ENCODE measurements around the gene GRIK2. TPM values are rescaled to one million over a fixed set of nuclear protein-coding genes. Genes with fewer than 3 reads are reported as not detected.

The GRIK2 gene
- total RNA-seq, 5 donors from 2014 or later (not counting 1 experiment from before 2014, with no cell fraction given), result 0.15 to 0.19 TPM; not detected in 3

- H3K27ac ChIP-seq (ENCODE audit: low read length), result no peak overlapping the region
These were observed 156.9 kb downstream of the GRIK2 start for GRCh38 chr6:101550451-101550850.

GRCh38 chr6:101554231-101554630 is 160.7 kb downstream of the GRIK2 start:
- no peak overlapping the region for H3K4me3 Mint-ChIP-seq
- ChIA-PET POLR2A (no interaction called here), CTCF (no interaction called here)
- H3K9me3 Mint-ChIP-seq, result peaks cover 0 to 4% (median 0%) of the 10 kb centered on the region in 3 donors
- WGBS (ENCODE audit: insufficient coverage), result no CpG with 5 or more reads among the region's 1 CpG
- no peaks in the 10 kb centered on the region for H3K36me3 Mint-ChIP-seq
- Histone ChIP-seq H3K4me3 (ENCODE audit: control insufficient read depth in 1 of 2, extremely low read depth in 1 of 2, low read length in 1 of 2) (no peak overlapping the region), H3K36me3 (ENCODE audit: control insufficient read depth in 2 of 2, extremely low read depth in 1 of 2, insufficient read depth in 1 of 2, low read length in 1 of 2) (no peaks in the 10 kb centered on the region), H3K27ac (ENCODE audit: low read length) (no peak overlapping the region), H3K9me3 (no peaks in the 10 kb centered on the region), H3K4me1 (ENCODE audit: control insufficient read depth in 1 of 2, extremely low read depth in 1 of 2, insufficient read depth in 2 of 2, low read length in 2 of 2) (no peaks in the 10 kb centered on the region), H3K27me3 (replicated peaks in 1 of 2; ENCODE audit: control insufficient read depth in 2 of 2, extremely low read depth in 1 of 2, insufficient read depth in 2 of 2, low read length in 1 of 2) (no peaks in the 10 kb centered on the region)
- no peak for DNase-seq
- H3K27me3 Mint-ChIP-seq, result no peaks in the 10 kb centered on the region
- no peak for ATAC-seq (replicated peaks in 1 of 4)
- H3K4me1 Mint-ChIP-seq, result no peaks in the 10 kb centered on the region
- H3K27ac Mint-ChIP-seq, result no peak overlapping the region

More at GRCh38 chr6:101550451-101550850, 156.9 kb downstream of the GRIK2 start:
- Mint-ChIP-seq H3K4me1 (no peaks in the 10 kb centered on the region), H3K36me3 (no peaks in the 10 kb centered on the region), H3K27me3 (no peaks in the 10 kb centered on the region), H3K4me3 (no peak overlapping the region), H3K9me3 (peaks cover 5 to 12% (median 7%) of the 10 kb centered on the region in 3 donors), H3K27ac (no peak overlapping the region)
- no CpG with 5 or more reads among the region's 4 CpGs for WGBS (ENCODE audit: insufficient coverage)
- DNase-seq (no peak), ATAC-seq (replicated peaks in 1 of 4) (no peak)
- no peaks in the 10 kb centered on the region for H3K4me1 ChIP-seq (ENCODE audit: control insufficient read depth in 1 of 2, extremely low read depth in 1 of 2, insufficient read depth in 2 of 2, low read length in 2 of 2)
- H3K36me3 ChIP-seq (ENCODE audit: control insufficient read depth in 2 of 2, extremely low read depth in 1 of 2, insufficient read depth in 1 of 2, low read length in 1 of 2), result no peaks in the 10 kb centered on the region
- no peak overlapping the region for H3K4me3 ChIP-seq (ENCODE audit: control insufficient read depth in 1 of 2, extremely low read depth in 1 of 2, low read length in 1 of 2)
- H3K9me3 ChIP-seq, result no peaks in the 10 kb centered on the region
- CTCF ChIA-PET, result no interaction called here
- POLR2A ChIA-PET, result no interaction called here
- no peaks in the 10 kb centered on the region for H3K27me3 ChIP-seq (replicated peaks in 1 of 2; ENCODE audit: control insufficient read depth in 2 of 2, extremely low read depth in 1 of 2, insufficient read depth in 2 of 2, low read length in 1 of 2)

- WGBS (ENCODE audit: insufficient coverage), result no CpG with 5 or more reads among the region's 2 CpGs
- POLR2A ChIA-PET, result no interaction called here
- CTCF ChIA-PET, result no interaction called here
These were observed 165.2 kb downstream of the GRIK2 start for GRCh38 chr6:101558712-101559111.

GRCh38 chr6:101572627-101573026 is 179.1 kb downstream of the GRIK2 start:
- Histone ChIP-seq H3K27ac (ENCODE audit: low read length) (no peak overlapping the region), H3K27me3 (replicated peaks in 1 of 2; ENCODE audit: control insufficient read depth in 2 of 2, extremely low read depth in 1 of 2, insufficient read depth in 2 of 2, low read length in 1 of 2) (no peaks in the 10 kb centered on the region), H3K36me3 (ENCODE audit: control insufficient read depth in 2 of 2, extremely low read depth in 1 of 2, insufficient read depth in 1 of 2, low read length in 1 of 2) (no peaks in the 10 kb centered on the region), H3K4me3 (ENCODE audit: control insufficient read depth in 1 of 2, extremely low read depth in 1 of 2, low read length in 1 of 2) (no peak overlapping the region), H3K4me1 (ENCODE audit: control insufficient read depth in 1 of 2, extremely low read depth in 1 of 2, insufficient read depth in 2 of 2, low read length in 2 of 2) (no peaks in the 10 kb centered on the region), H3K9me3 (no peaks in the 10 kb centered on the region)
- Mint-ChIP-seq H3K27ac (no peak overlapping the region), H3K9me3 (peaks cover 0 to 7% (median 6%) of the 10 kb centered on the region in 3 donors), H3K27me3 (no peaks in the 10 kb centered on the region), H3K36me3 (no peaks in the 10 kb centered on the region), H3K4me1 (no peaks in the 10 kb centered on the region), H3K4me3 (no peak overlapping the region)
- 80% methylated on average over 1 of the region's 4 CpGs for WGBS (ENCODE audit: insufficient coverage)
- DNase-seq (no peak), ATAC-seq (replicated peaks in 1 of 4) (no peak)
- CTCF ChIA-PET, result no interaction called here
- POLR2A ChIA-PET, result no interaction called here

More at GRCh38 chr6:101558712-101559111, 165.2 kb downstream of the GRIK2 start:
- Mint-ChIP-seq H3K4me1 (no peaks in the 10 kb centered on the region), H3K4me3 (no peak overlapping the region), H3K9me3 (no peaks in the 10 kb centered on the region), H3K36me3 (no peaks in the 10 kb centered on the region), H3K27me3 (no peaks in the 10 kb centered on the region), H3K27ac (no peak overlapping the region)
- no peaks in the 10 kb centered on the region for H3K9me3 ChIP-seq
- DNase-seq (no peak), ATAC-seq (replicated peaks in 1 of 4) (no peak)
- no peak overlapping the region for H3K4me3 ChIP-seq (ENCODE audit: control insufficient read depth in 1 of 2, extremely low read depth in 1 of 2, low read length in 1 of 2)
- H3K36me3 ChIP-seq (ENCODE audit: control insufficient read depth in 2 of 2, extremely low read depth in 1 of 2, insufficient read depth in 1 of 2, low read length in 1 of 2), result no peaks in the 10 kb centered on the region
- no peak overlapping the region for H3K27ac ChIP-seq (ENCODE audit: low read length)
- no peaks in the 10 kb centered on the region for H3K4me1 ChIP-seq (ENCODE audit: control insufficient read depth in 1 of 2, extremely low read depth in 1 of 2, insufficient read depth in 2 of 2, low read length in 2 of 2)
- H3K27me3 ChIP-seq (replicated peaks in 1 of 2; ENCODE audit: control insufficient read depth in 2 of 2, extremely low read depth in 1 of 2, insufficient read depth in 2 of 2, low read length in 1 of 2), result no peaks in the 10 kb centered on the region

- Mint-ChIP-seq H3K27ac (no peak overlapping the region), H3K9me3 (peaks cover 4 to 13% (median 5%) of the 10 kb centered on the region in 3 donors), H3K27me3 (no peaks in the 10 kb centered on the region), H3K4me3 (no peak overlapping the region), H3K36me3 (no peaks in the 10 kb centered on the region), H3K4me1 (no peaks in the 10 kb centered on the region)
- Histone ChIP-seq H3K36me3 (ENCODE audit: control insufficient read depth in 2 of 2, extremely low read depth in 1 of 2, insufficient read depth in 1 of 2, low read length in 1 of 2) (no peaks in the 10 kb centered on the region), H3K4me3 (ENCODE audit: control insufficient read depth in 1 of 2, extremely low read depth in 1 of 2, low read length in 1 of 2) (no peak overlapping the region), H3K27me3 (replicated peaks in 1 of 2; ENCODE audit: control insufficient read depth in 2 of 2, extremely low read depth in 1 of 2, insufficient read depth in 2 of 2, low read length in 1 of 2) (no peaks in the 10 kb centered on the region), H3K9me3 (no peaks in the 10 kb centered on the region), H3K4me1 (ENCODE audit: control insufficient read depth in 1 of 2, extremely low read depth in 1 of 2, insufficient read depth in 2 of 2, low read length in 2 of 2) (no peaks in the 10 kb centered on the region), H3K27ac (ENCODE audit: low read length) (no peak overlapping the region)
- ChIA-PET CTCF (no interaction called here), POLR2A (no interaction called here)
- no peak for ATAC-seq (replicated peaks in 1 of 4)
- no peak for DNase-seq
These were observed 183.6 kb downstream of the GRIK2 start for GRCh38 chr6:101577091-101577490.

GRCh38 chr6:101578306-101578705 is 184.8 kb downstream of the GRIK2 start:
- WGBS (ENCODE audit: insufficient coverage), result 83% methylated on average over 1 of the region's 1 CpG
- ChIA-PET POLR2A (no interaction called here), CTCF (no interaction called here)
- Histone ChIP-seq H3K27me3 (replicated peaks in 1 of 2; ENCODE audit: control insufficient read depth in 2 of 2, extremely low read depth in 1 of 2, insufficient read depth in 2 of 2, low read length in 1 of 2) (no peaks in the 10 kb centered on the region), H3K36me3 (ENCODE audit: control insufficient read depth in 2 of 2, extremely low read depth in 1 of 2, insufficient read depth in 1 of 2, low read length in 1 of 2) (no peaks in the 10 kb centered on the region), H3K4me1 (ENCODE audit: control insufficient read depth in 1 of 2, extremely low read depth in 1 of 2, insufficient read depth in 2 of 2, low read length in 2 of 2) (no peaks in the 10 kb centered on the region), H3K27ac (ENCODE audit: low read length) (no peak overlapping the region), H3K9me3 (no peaks in the 10 kb centered on the region), H3K4me3 (ENCODE audit: control insufficient read depth in 1 of 2, extremely low read depth in 1 of 2, low read length in 1 of 2) (no peak overlapping the region)
- no peak for ATAC-seq (replicated peaks in 1 of 4)
- Mint-ChIP-seq H3K9me3 (peaks cover 5 to 10% (median 8%) of the 10 kb centered on the region in 3 donors), H3K27me3 (no peaks in the 10 kb centered on the region), H3K27ac (no peak overlapping the region), H3K4me3 (no peak overlapping the region), H3K36me3 (no peaks in the 10 kb centered on the region), H3K4me1 (no peaks in the 10 kb centered on the region)
- no peak for DNase-seq

GRCh38 chr6:101582792-101583191 is 189.3 kb downstream of the GRIK2 start:
- Histone ChIP-seq H3K36me3 (ENCODE audit: control insufficient read depth in 2 of 2, extremely low read depth in 1 of 2, insufficient read depth in 1 of 2, low read length in 1 of 2) (no peaks in the 10 kb centered on the region), H3K4me3 (ENCODE audit: control insufficient read depth in 1 of 2, extremely low read depth in 1 of 2, low read length in 1 of 2) (no peak overlapping the region), H3K27ac (ENCODE audit: low read length) (no peak overlapping the region), H3K27me3 (replicated peaks in 1 of 2; ENCODE audit: control insufficient read depth in 2 of 2, extremely low read depth in 1 of 2, insufficient read depth in 2 of 2, low read length in 1 of 2) (no peaks in the 10 kb centered on the region), H3K4me1 (ENCODE audit: control insufficient read depth in 1 of 2, extremely low read depth in 1 of 2, insufficient read depth in 2 of 2, low read length in 2 of 2) (no peaks in the 10 kb centered on the region), H3K9me3 (no peaks in the 10 kb centered on the region)
- peaks cover 7 to 13% (median 8%) of the 10 kb centered on the region in 3 donors for H3K9me3 Mint-ChIP-seq
- ChIA-PET POLR2A (interaction anchor here in 1 of 2 donors (0.6 kb wide), 1 partner anchor 13 kb away, joined by 3 read pairs; no protein-coding TSS in a partner anchor), CTCF (no interaction called here)
- ATAC-seq (replicated peaks in 1 of 4), result no peak
- no peak for DNase-seq
- H3K36me3 Mint-ChIP-seq, result no peaks in the 10 kb centered on the region
- H3K4me1 Mint-ChIP-seq, result no peaks in the 10 kb centered on the region
- H3K27ac Mint-ChIP-seq, result no peak overlapping the region
- no peaks in the 10 kb centered on the region for H3K27me3 Mint-ChIP-seq
- H3K4me3 Mint-ChIP-seq, result no peak overlapping the region
